Effector memory CD4-positive, alpha-beta T cell (primary cell): Measurements from ENCODE around the gene CYTH1.

ENCODE experiments used
- DNase-seq, 3 donors: peaks; one replicate each; pipeline ENCODE4 v3.0.0-alpha.2; 2020
- H3K27ac ChIP-seq: 2 replicates; pipeline ENCODE4 v1.7.0; 2013; ENCODE audit warnings: mild to moderate bottlenecking, low read length, moderate library complexity; ENCODE audit not compliant: insufficient read depth, poor library complexity, severe bottlenecking
- H3K27me3 ChIP-seq: replicated peaks from 2 replicates; pipeline ENCODE4 v1.7.0; 2013; ENCODE audit warnings: mild to moderate bottlenecking, low read length; ENCODE audit not compliant: insufficient read depth, control insufficient read depth, poor library complexity, severe bottlenecking
- H3K36me3 ChIP-seq: 2 replicates; pipeline ENCODE4 v1.7.0; 2013; ENCODE audit warnings: mild to moderate bottlenecking, low read length, moderate library complexity; ENCODE audit not compliant: control insufficient read depth, insufficient read depth
- H3K4me1 ChIP-seq: 2 replicates; pipeline ENCODE4 v1.7.0; 2013; ENCODE audit warnings: low read length, mild to moderate bottlenecking; ENCODE audit not compliant: control insufficient read depth, insufficient read depth, poor library complexity, severe bottlenecking
- H3K4me3 ChIP-seq: 2 replicates; pipeline ENCODE4 v1.7.0; 2013; ENCODE audit warnings: low read length, low read depth, mild to moderate bottlenecking; ENCODE audit not compliant: insufficient read depth, poor library complexity, severe bottlenecking
- H3K9me3 ChIP-seq: 2 replicates; pipeline ENCODE4 v1.7.0; 2013; ENCODE audit warnings: mild to moderate bottlenecking, low read length, moderate library complexity; ENCODE audit not compliant: control insufficient read depth

The CYTH1 gene

GRCh38 chr17:78796517-78796900 lies 14.4 kb upstream of the CYTH1 start:
- no peaks in the 10 kb centered on the region for H3K9me3 ChIP-seq
- peaks cover 14% of the 10 kb centered on the region for H3K4me1 ChIP-seq
- no peak overlapping the region for H3K4me3 ChIP-seq
- no peak overlapping the region for H3K27ac ChIP-seq
- peaks cover 58% of the 10 kb centered on the region for H3K36me3 ChIP-seq
- DNase-seq, result no peak
- no peaks in the 10 kb centered on the region for H3K27me3 ChIP-seq

- Histone ChIP-seq H3K9me3 (no peaks in the 10 kb centered on the region), H3K27me3 (no peaks in the 10 kb centered on the region), H3K27ac (no peak overlapping the region), H3K4me1 (peaks cover 14% of the 10 kb centered on the region), H3K36me3 (peaks cover 58% of the 10 kb centered on the region), H3K4me3 (no peak overlapping the region)
- DNase-seq, result no peak
These were observed 13.9 kb upstream of the CYTH1 start for GRCh38 chr17:78795861-78796516.

GRCh38 chr17:78794864-78795640 lies 13.0 kb upstream of the CYTH1 start:
- H3K36me3 ChIP-seq, result peaks cover 58% of the 10 kb centered on the region
- H3K4me1 ChIP-seq, result peaks cover 22% of the 10 kb centered on the region

GRCh38 chr17:78794399-78794798 lies 12.3 kb upstream of the CYTH1 start:
- H3K9me3 ChIP-seq, result no peaks in the 10 kb centered on the region
- peaks cover 56% of the 10 kb centered on the region for H3K36me3 ChIP-seq
- H3K4me1 ChIP-seq, result peaks cover 28% of the 10 kb centered on the region
- no peak for DNase-seq
- no peak overlapping the region for H3K27ac ChIP-seq
- no peaks in the 10 kb centered on the region for H3K27me3 ChIP-seq
- H3K4me3 ChIP-seq, result no peak overlapping the region

More at GRCh38 chr17:78794864-78795640, 13.0 kb upstream of the CYTH1 start:
- no peak overlapping the region for H3K27ac ChIP-seq
- no peak overlapping the region for H3K4me3 ChIP-seq
- H3K9me3 ChIP-seq, result no peaks in the 10 kb centered on the region
- no peak for DNase-seq
- no peaks in the 10 kb centered on the region for H3K27me3 ChIP-seq

GRCh38 chr17:78793968-78794367 lies 11.9 kb upstream of the CYTH1 start:
- H3K4me3 ChIP-seq, result no peak overlapping the region
- no peak for DNase-seq
- H3K4me1 ChIP-seq, result peaks cover 28% of the 10 kb centered on the region
- H3K27me3 ChIP-seq, result no peaks in the 10 kb centered on the region
- peaks cover 53% of the 10 kb centered on the region for H3K36me3 ChIP-seq
- H3K9me3 ChIP-seq, result no peaks in the 10 kb centered on the region
- no peak overlapping the region for H3K27ac ChIP-seq

GRCh38 chr17:78793415-78793814 lies 11.3 kb upstream of the CYTH1 start:
- no peak for DNase-seq
- Histone ChIP-seq H3K4me3 (no peak overlapping the region), H3K27me3 (no peaks in the 10 kb centered on the region), H3K9me3 (no peaks in the 10 kb centered on the region), H3K4me1 (peaks cover 28% of the 10 kb centered on the region), H3K36me3 (peaks cover 48% of the 10 kb centered on the region), H3K27ac (no peak overlapping the region)

- Histone ChIP-seq H3K4me3 (no peak overlapping the region), H3K27ac (peak overlapping the region; percentile 46), H3K27me3 (no peaks in the 10 kb centered on the region), H3K36me3 (peaks cover 34% of the 10 kb centered on the region), H3K4me1 (peaks cover 29% of the 10 kb centered on the region), H3K9me3 (no peaks in the 10 kb centered on the region)
- DNase-seq, result no peak
These were observed 10.0 kb upstream of the CYTH1 start for GRCh38 chr17:78791840-78792709.

GRCh38 chr17:78790552-78790951 lies 8.5 kb upstream of the CYTH1 start:
- Histone ChIP-seq H3K36me3 (peaks cover 19% of the 10 kb centered on the region), H3K9me3 (no peaks in the 10 kb centered on the region), H3K4me3 (no peak overlapping the region), H3K27ac (no peak overlapping the region), H3K27me3 (no peaks in the 10 kb centered on the region), H3K4me1 (peaks cover 34% of the 10 kb centered on the region)
- no peak for DNase-seq

GRCh38 chr17:78789663-78790181 lies 7.6 kb upstream of the CYTH1 start:
- H3K9me3 ChIP-seq, result no peaks in the 10 kb centered on the region
- no peaks in the 10 kb centered on the region for H3K27me3 ChIP-seq
- H3K27ac ChIP-seq, result peak overlapping the region; percentile 55
- peaks cover 11% of the 10 kb centered on the region for H3K36me3 ChIP-seq
- DNase-seq, result peak in 1 of 3 donors; percentile 44
- H3K4me3 ChIP-seq, result no peak overlapping the region
- peaks cover 42% of the 10 kb centered on the region for H3K4me1 ChIP-seq
